ENCODE results near the gene STON1.
A peak's percentile ranks its signal among the peaks of the same experiment; 100 is the strongest.
"Not testable (repeated sequence)": the region's sequence is repeated elsewhere in the genome, so short reads cannot be mapped to it uniquely, and the experiment has no call there.

STON1 gene

DNA sequence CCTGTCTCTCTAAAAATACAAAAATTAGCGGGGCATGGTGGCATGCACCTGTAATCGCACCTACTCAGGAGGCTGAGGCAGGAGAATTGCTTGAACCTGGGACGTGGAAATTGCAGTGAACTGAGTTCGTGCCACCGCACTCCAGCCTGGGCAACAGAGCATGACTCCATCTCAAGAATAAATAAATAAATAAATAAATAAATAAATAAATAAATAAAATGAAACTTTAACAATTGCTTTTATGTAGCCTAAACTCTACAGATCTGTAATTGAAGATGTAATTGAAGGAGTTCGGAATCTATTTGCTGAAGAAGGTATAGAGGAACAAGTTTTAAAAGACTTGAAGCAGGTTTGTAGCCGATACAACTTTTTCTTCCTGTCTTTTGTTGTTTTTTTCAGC lies 90.7 kb downstream of the STON1 start:
- no peak overlapping the region for H3K4me3 ChIP-seq (ENCODE audit: control insufficient read depth, low read depth, low read length)
- no peak for DNase-seq (ENCODE audit: low read depth)
- no peak for TF ChIP-seq CTCF (conservative IDR thresholded peaks at IDR 0.05; ENCODE audit: control insufficient read depth, insufficient read depth, low read depth, low read length)

DNA sequence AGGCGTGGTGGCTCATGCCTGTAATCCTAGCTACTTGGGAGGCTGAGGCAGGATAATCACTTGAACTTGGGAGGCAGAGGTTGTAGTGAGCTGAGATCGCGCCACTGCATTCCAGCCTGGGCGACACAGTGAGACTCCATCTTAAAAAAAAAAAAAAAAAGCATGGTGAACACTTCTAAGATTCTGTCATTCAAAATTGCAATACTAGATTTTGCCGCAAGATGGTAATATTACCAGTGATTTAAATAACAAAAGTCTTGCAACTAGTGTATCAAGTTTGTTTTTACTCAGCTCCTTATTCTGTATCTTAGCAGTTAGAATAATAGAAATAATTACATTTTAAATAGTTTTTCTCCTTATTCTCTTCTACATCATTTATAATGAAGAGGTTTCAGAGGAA lies 92.7 kb downstream of the STON1 start:
- peak; percentile 54 for DNase-seq (ENCODE audit: low read depth)
- not testable (repeated sequence) for H3K4me3 ChIP-seq (ENCODE audit: control insufficient read depth, low read depth, low read length)
- TF ChIP-seq CTCF (conservative IDR thresholded peaks at IDR 0.05; ENCODE audit: control insufficient read depth, insufficient read depth, low read depth, low read length) = peak; percentile 23

GRCh38 chr2:48624696-48625095 lies 94.7 kb downstream of the STON1 start:
- no peak for DNase-seq (ENCODE audit: low read depth)
- H3K4me3 ChIP-seq (ENCODE audit: control insufficient read depth, low read depth, low read length) = no peak overlapping the region
- no peak for TF ChIP-seq CTCF (conservative IDR thresholded peaks at IDR 0.05; ENCODE audit: control insufficient read depth, insufficient read depth, low read depth, low read length)

DNA sequence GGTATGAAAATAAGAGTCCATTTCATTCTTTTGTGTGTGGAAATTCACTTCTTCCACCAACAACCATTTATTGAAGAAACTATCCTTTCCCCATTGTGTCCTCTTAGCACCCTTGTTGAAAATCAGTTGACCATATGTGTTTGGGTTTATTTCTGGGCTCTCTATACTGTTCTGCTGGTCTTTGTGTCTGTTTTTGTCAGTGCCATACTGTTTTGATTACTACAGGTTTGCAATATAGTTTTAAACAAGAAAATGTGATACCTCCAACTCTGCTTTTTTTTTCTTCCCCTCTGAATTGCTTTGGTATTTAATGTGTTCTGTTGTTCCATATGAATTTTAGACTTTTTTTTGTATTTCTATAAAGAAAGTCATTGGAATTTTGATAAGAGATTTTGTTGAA lies 96.1 kb downstream of the STON1 start:
- no peak for DNase-seq (ENCODE audit: low read depth)
- no peak for TF ChIP-seq CTCF (conservative IDR thresholded peaks at IDR 0.05; ENCODE audit: control insufficient read depth, insufficient read depth, low read depth, low read length)
- no peak overlapping the region for H3K4me3 ChIP-seq (ENCODE audit: control insufficient read depth, low read depth, low read length)

DNA sequence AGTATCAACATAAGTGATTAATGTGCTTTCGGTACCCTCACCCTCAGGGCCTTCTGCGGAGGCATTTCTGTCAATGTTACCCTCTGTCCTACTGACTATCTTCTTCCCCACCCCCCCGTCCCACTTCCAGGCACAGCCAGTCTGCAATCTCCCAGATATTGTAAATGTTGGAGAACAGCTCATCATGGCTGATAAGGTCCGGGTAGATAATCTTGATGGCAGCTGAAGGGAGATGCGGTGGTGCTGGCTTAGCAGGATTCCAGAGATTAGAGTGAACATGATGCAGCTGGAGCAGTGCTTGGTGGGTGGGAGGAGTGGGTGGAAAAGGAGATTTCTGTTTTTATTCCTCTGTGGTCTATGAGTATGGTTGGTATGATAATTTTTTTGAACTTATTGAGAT lies 103.2 kb downstream of the STON1 start:
- no peak for DNase-seq (ENCODE audit: low read depth)
- TF ChIP-seq CTCF (conservative IDR thresholded peaks at IDR 0.05; ENCODE audit: control insufficient read depth, insufficient read depth, low read depth, low read length) = no peak
- H3K4me3 ChIP-seq (ENCODE audit: control insufficient read depth, low read depth, low read length) = no peak overlapping the region

GRCh38 chr2:48635786-48636185 lies 105.8 kb downstream of the STON1 start:
- DNase-seq (ENCODE audit: low read depth) = no peak
- TF ChIP-seq CTCF (conservative IDR thresholded peaks at IDR 0.05; ENCODE audit: control insufficient read depth, insufficient read depth, low read depth, low read length) = no peak
- no peak overlapping the region for H3K4me3 ChIP-seq (ENCODE audit: control insufficient read depth, low read depth, low read length)

GRCh38 chr2:48638261-48638660 lies 108.3 kb downstream of the STON1 start:
- DNase-seq (ENCODE audit: low read depth) = no peak
- no peak for TF ChIP-seq CTCF (conservative IDR thresholded peaks at IDR 0.05; ENCODE audit: control insufficient read depth, insufficient read depth, low read depth, low read length)
- no peak overlapping the region for H3K4me3 ChIP-seq (ENCODE audit: control insufficient read depth, low read depth, low read length)

Data from fibroblast of mammary gland (primary cell).